Suppressor macrophage treated with lipopolysaccharide for 1 hour (primary cell): ENCODE data around the gene NTRK2.

Experiments used
- DNase-seq, 3 donors: peaks; one replicate each; pipeline ENCODE4 v3.0.0-alpha.2; 2020 to 2022

NTRK2 gene

DNA sequence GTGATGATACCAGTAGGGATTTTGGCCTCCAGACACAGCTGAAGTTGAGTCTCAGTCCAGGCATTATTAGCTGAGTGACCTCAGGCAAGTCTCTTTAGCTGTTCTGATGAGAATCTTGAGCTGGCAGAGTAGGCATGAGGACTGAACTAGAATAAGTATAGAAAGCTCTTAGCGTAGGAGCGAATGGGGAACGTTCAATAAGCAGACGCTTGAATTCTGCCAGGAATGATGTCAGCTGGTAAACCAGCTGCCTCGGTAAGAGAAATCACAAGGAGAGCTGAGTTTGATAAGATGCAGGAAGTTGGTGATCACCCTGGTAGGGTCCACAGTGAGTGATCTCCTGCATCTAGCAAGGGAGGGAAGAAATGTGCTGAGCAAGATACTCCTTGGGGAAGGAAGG is 280.4 kb downstream of the NTRK2 start:
- DNase-seq: no peak

DNA sequence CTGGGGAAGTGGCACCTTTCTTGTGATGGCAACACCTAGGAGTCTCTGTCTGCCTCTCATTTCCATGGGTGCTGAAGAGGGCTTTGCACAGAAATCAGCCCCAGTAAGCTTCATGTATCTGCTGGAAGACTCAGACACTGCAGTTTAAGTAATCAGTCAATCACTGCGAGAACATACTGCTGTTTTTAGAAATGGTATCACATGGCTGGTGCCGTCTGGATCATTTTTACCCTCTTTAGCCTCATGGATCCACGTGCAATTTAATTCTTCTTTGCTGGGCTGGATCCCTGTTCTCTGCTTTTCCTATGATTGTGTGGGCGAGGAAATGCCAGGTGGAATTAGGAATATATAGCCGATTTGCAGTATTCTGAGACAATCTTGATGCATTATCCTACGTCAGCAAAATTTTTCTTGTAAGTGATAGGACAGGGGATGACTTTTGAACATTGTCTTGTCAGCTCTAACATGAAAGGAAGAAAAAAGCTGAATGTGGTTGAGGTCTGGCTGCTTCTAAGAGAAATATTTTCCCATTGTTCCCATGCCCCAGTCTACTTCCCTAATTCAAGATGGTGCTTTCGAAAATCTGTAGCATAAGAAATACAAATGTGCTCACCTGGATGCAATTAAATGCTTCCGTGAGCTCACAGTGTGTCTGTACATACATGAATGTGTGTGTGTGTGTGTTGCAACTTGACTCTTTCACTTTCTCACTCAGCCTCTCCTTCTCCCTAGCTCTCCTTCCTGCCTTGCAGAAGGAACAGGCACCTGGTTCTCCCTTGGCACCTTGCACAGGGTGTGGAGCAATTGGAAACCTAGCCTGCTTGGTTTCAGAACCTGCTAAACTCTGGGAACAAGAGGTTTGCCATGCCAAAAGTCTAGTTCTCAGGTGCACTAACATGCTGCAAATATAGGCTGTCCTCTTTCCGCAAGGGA is 281.6 kb downstream of the NTRK2 start:
- no peak for DNase-seq

DNA sequence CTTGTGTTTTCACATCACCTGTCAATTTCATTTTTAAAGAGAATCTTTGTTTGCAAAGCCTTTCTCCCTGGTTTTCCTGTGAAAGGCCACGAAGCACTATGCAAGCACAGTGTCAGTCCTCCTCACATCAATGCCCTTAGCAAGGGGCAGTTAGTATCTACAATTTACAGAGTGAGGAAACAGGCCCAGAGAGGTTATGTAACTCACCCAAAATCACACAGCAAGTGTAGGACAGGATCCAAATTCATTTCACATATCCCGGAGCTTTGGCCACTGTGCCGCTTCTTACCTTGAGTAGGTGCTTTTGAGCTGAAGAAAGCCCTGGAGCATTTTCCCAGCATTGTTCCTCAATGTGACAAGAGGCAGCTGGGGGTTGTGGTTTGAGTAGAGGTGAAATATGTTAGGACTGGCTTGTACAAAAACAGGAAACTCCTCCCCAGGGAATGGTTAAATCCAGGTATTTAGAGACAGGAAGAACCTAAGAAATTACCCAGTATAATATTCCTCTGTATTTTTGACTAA is 283.8 kb downstream of the NTRK2 start:
- DNase-seq: no peak

DNA sequence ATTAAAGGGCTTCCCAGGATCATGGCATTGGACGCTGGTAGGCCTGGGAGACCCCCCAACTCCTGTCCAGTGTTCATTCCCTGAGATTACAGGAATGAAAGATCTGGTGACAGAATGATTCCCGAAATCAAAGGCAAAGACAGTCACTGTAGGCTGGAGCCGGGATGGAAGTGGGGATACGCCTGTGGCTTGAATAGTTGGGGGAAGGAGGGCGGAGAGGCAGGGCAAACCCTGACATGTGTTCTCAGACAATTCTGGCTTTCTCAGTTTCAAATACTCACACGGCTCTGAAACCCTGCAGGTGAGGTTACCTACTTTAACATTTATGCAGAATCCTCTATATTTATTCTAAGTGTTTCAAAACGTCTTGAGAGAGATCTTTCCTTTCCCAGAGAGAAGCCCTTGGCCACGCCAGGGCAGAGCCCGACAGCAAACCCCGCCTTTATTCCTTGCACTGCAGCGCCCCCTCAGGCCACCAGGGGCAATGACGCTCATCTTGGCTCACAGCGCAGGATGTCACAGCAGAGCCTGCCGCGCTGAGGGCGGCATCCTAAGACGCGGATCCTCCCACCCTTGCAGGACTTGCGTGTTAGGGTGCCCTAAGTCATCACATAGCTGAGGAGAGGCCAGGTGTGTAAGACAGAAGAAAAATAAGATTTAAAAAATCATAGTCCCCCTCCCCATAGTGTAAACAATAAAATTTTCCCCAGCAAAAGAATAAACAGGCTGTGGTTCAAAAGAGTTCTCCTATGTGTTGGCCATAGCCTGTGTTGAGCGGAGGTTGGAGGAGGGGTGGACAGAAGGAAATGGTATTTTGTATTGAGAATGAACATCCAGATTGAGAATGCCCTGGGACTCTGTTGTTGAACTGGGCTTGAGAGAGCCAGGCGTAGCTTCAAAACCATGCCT is 284.5 kb downstream of the NTRK2 start:
- DNase-seq: peak; percentile 37 to 66 (median 59)

DNA sequence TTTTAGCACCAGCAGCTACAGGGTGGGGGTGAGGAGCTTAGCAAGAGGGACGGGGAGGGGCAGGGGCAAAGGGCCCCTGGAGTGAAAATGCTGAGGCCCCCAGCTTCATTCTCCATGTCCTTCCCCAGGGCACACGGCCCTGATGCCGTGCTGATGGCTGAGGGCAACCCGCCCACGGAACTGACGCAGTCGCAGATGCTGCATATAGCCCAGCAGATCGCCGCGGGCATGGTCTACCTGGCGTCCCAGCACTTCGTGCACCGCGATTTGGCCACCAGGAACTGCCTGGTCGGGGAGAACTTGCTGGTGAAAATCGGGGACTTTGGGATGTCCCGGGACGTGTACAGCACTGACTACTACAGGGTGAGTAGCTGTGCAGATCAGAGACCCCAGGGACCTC is 285.6 kb downstream of the NTRK2 start:
- no peak for DNase-seq

DNA sequence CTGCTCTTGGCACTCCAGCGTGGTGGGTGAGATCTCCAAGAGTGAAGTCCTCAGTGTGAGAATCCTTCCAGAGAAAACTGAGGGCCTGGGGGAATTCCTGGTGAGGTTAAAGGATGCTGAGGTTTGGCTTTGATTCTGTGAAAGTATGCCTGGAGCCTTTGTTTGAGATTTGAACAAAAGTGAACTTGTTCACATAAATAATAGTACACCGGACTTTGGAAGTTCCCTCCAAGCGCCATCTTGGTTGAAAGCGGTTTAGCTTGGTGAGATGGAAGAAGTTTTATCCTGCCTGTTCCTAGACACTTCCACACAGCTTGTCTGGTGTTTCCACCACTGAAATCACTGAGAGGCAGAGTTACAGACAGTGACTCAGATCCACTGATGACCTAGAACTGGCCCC is 286.4 kb downstream of the NTRK2 start:
- no peak for DNase-seq

DNA sequence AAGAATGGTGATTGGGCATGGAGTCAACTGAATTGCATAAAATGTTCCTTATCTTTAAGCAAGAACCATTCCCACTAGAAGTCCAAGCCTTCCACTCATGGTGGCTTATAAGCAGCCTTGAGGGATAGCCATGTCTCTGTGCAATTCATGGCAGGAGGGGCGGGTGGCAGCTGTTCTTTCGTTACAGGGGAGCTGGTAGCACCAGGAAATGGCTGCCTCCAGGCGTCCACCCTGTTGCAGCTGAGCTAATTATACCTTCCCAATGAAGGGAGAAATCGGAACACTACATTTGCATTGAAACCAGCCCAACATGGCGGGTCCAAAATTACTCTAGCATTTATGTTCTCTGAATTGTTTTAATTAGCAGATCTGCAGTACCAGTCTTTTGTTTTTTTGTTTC is 289.8 kb downstream of the NTRK2 start:
- DNase-seq: no peak

DNA sequence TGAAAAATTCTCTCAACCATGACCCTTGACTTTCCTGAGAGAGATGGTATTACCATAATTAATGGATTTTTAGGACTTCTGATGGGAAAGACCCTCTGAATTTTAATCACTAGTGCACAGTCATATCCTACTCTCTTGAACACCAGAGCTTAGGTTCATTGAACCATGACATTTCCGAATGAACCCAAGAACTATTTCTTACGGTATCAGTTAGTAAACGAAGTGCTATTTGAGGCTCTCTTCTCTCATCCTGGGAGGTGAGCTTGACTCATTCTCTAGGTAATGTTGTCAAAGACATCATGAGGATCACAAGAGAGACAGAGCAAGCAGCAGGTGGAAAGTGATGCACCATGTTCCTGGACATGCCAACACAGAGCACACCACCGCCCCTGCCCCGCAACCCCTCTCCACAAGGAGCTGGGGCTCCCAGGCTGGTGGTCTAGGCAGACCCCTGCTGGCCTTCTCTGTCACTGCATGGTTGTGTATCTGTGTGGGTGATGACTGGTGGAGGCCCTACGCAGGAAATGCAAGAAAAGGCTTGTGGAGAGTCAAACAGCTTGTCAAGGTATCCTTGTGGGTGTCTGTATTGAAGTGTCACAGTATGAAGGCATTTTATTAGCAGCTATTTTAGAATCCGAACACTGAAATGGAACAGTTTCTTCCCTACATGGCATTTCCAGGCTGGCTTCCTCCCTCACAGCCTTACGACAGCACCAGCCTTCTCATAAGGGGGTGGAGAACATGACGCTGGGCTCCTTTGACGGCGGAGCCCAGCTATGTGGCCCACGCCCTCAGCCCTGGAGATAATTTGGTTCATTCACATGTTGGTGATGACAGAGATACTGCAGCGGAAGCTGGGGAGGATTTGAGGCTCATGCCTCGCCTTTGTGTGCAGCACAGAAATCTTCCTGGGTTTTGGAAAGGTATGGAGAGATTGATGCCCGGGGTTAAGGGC is 297.6 kb downstream of the NTRK2 start:
- DNase-seq: no peak

DNA sequence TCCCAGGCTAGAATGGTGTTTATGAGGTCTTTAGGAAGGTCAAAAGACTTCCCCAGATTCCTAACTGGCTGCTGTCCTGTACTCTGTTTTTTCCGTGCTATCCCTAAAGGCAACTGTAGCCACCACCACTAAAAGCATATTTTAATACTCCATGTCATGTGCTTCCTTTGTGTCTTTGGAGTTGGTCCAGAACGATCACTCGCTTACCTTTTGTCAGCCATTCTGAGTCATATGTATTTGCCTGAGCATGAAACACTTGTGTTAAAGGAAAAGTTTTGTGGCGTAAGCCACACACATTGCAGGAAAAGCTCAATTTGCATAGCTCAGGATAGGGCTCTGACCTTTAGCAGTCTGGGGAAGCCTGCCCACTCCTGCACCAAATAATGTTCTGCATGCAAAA is 299.6 kb downstream of the NTRK2 start:
- DNase-seq: no peak

DNA sequence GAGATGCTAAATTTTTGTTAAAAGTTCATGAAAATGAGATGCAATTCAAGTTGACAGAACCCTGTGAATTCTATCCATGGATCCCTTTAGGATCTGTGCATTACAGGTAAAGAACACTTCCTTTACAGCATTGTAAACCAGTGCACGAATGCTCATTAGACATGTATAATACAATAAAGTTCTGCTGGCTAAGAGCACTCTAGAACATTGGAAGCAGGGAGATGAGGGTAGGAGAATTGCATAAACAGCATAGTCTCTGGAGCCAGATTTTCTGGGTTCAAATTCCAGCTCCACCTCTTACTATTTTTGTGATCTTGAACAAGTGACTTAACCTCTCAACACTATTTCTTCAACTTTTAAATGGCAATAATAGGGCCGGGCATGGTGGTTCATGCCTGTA is 300.2 kb downstream of the NTRK2 start:
- no peak for DNase-seq

DNA sequence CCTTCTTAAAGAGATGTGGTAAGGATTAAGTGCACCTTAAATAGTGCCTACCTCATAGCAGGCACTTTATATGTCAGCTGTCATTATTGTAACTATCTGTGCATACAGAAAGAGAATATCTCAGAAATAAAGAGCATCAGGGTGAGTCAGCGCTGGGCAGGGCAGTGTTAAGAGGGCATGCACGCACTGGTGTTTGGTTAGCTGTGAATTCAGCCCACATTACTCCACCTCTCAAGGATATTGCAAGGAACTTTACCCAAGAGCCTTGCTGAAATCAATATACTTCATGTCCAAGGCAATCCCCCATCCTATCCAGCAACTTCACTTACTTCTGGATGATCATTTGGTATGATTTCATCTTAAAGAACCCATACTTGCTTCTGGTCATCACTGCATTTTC is 300.9 kb downstream of the NTRK2 start:
- DNase-seq: no peak

DNA sequence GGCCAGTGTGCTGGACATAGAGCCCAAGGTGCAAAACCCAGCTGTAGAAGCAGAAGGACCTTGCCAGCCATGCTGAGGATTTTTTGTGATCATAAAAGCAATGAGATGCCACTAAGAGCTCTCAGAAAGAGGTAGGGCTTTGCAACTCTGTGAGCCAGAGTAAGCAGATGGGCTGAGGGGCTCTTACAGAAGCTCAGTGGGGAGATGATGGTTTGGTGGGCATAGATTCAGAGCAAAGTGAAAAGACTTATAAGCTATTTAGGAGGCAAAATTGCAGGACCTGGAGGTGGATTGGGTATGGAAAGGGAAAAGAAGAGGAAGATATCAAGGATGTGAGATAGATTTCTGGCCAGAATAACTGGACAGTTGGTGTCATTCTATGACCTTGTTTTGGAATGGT is 302.0 kb downstream of the NTRK2 start:
- no peak for DNase-seq

DNA sequence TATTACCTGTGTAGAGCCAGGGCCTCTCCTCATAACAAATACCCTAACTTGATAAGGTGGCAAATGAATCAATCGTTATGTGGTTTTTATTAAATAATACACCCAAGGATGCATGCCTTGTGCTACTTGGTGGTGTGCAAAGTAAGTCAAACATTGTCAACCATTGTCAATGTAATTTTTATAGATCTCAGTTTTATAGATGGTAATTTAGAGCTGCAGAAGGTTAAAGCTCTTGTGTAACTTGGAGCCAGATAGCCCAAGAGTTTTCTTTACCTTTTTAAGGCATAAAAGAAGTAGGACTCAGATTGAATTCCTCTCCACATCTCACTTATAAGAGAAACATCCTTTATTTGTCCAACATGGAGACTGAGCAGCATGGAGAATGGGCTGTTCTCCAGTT is 304.7 kb downstream of the NTRK2 start:
- no peak for DNase-seq

DNA sequence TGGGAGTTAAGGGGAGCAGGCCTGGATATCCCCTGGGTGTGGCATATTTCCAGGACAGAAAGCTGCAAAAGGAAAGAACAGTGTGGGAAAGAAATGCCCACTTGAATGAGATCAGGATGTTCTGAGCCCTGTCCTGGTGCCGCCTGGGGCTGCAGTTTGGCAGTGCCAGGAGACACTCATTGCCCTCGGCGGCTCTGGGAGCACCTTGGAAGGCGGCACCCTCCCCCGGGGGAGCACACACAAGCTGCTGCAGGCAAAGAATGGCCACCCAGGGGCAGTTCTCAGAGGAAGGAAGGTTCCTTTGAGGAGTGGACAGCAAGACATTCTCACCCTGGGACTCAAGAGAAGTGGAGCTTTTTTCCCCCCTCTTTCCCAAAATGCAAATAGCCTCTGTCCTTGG is 305.3 kb downstream of the NTRK2 start:
- no peak for DNase-seq

DNA sequence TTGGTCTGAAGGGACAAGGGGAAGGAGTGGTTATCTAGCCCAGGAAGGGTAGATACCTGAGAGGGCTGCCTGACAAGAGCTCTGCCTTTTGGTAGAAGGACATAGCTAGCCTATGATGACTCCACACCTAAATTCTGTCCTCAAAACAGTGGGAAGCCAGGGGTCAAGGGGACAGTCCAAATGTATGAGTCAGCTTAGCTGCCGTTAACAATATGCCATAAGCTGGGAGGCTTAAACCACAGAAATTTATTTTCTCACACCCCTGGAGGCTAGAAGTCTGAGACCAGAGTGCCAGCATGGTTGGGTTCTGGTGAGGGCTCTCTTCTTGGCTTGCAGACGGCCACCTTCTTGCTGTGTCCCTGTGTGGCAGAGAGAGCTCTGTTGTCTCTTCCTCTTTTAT is 306.4 kb downstream of the NTRK2 start:
- DNase-seq: no peak

DNA sequence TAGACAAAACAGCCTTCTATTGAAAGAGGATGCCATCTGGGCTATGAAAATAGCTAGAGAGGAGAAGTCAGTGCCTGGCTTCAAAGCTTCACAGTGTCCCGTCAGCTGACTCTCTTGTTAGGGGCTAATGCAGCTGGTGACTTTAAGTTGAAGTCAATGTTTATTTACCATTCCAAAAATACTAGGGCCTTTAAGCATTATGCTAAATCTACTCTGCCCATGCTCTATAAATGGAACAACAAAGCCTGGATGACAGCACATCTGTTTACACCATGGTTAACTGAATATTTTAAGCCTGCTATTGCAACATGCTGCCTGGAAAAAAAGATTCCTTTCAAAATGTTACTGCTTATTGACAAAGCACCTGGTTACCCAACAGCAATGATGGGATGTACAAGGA is 309.1 kb downstream of the NTRK2 start:
- DNase-seq: no peak

DNA sequence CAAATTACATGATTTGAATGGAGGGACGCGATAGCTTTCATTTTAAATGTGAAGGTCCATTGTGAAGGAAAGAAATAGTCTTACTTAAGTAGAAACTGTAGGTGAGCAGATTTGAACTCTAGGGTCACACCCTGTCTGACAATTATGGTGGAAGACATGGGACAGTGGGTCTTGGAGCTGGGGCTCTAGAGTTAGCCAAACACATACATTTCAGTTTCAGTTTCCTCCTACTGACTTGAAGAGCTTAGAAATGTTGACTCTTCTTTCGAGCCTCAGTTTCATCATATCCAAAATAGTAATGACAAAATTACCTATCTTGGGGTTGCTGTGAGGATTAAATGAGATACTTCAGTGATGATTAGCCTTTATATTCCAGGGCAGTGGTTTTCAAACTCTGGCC is 314.2 kb downstream of the NTRK2 start:
- DNase-seq: no peak

DNA sequence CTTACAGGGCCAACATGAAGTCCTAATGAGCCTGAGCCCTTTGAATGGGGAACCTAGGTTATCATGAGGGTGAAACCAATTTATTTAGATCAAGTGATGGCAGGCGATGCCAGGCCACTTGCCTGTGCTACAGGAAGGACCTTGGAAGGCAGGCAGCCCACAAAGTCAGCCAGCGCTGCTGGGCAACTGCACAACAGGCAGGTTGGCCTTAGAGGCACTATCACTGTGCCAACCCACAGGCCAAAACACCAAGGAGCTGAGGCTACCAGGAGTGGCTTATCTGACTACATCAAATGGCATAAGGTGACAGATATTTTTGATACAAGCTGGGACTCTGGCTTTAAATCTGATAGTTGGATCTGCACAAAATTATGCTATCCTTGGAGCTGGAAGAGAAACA is 319.1 kb downstream of the NTRK2 start:
- DNase-seq: no peak

DNA sequence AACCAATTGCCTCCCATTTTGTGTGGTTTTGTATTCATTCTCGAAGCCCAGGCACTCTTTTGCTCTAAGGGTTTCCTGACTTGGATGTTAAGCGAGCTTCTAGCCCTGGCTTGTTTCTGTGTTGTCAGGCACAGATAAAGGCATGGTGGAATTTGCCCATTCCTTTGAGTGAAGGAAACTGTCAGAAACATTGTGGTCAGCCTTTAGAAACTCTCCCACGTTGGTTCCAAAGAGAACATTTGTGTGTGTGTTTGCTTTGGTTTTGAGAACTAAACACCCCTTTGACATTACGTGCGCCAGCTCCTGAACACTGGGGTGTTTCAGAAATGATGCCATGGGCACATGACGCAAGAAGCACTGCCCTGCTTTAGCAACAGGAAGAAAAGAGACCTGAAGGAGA is 320.9 kb downstream of the NTRK2 start:
- no peak for DNase-seq

DNA sequence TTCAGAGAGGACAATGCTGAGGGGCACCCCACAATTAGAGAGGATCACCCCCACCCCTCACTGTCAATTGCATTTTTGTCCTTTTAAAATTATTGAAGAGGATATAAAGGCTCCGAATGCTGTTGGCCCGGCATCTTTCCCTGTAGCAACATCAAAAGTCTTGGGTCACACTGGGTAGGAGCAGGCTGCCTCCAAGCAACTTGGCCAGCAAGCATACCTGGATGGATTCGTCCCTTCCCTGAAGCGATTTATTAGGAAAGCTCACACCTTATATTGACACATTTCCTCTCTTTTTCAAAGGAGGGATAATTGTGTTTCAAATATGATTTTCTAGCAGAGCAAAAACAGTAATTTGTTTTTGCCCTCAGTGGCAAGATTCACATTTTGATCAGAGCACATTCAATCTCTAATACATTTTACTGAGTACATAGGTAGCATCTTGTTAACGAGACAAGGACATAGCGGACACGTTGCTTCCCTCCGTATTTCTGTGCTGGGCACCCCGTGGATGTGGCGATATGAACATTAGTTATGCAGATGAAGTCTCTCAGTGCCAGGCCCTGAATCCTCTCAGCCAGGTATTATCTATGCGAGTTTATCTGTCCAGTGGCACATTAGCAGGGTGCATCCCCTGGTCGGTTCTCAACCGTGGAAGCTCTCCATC is 321.5 kb downstream of the NTRK2 start:
- DNase-seq: no peak

DNA sequence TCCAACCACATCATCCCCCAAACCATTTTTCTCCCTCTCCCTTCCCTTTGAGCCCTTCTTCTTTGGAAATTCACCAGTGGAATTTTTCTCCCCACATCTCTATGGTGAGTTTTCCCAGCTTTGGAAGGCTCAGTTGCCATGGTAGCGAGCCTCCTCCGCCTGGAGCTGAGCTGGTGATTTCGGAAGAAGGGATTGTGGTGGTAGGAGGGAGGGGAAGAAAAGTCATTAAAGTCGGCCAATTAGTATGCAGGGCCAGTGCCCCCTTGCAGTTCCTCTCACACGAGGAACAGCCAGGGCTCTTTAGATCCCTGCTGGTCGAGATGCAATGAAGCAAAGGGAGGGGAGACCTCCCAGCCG is 322.0 kb downstream of the NTRK2 start:
- DNase-seq: no peak

DNA sequence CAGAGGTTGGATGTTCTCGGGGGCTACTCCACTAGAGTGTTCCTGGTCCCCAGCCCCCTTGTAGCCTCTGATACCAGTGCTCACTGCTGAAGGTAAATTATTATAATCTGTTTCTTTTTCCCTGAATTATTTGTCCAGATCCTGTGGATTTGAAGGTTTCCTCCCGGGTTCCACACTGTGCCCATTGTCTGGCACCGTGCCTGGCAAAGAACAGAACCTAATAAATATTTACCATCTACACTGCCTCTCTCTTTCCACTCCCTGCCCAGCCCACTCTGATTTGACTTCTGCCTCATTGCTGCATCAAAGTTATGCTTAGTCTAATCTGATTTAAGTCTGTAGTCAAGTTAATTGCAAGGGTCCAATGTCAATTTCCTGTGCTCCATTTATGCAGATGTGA is 322.9 kb downstream of the NTRK2 start:
- DNase-seq: no peak
